Neural cell (in vitro differentiated cells): ENCODE results near the gene KRT15. TPM values are rescaled to one million over a fixed set of nuclear protein-coding genes. Genes with fewer than 3 reads are reported as not detected.

Source experiments
- H2AFZ ChIP-seq: fragments of 200-600, 300-800 bp; sonication (generic), shearing (Covaris generic); 2 replicates; pipeline ENCODE4 v1.6.0; 2014; ENCODE audit warnings: low read depth, mild to moderate bottlenecking, antibody characterized with exemption, low read length, moderate library complexity
- H3F3A ChIP-seq: fragments of 200-600 bp; shearing (Covaris generic); 2 replicates; pipeline ENCODE4 v1.6.1; 2016; ENCODE audit warnings: mild to moderate bottlenecking, moderate library complexity, mixed read lengths, antibody characterized with exemption, low read length; ENCODE audit not compliant: insufficient read depth, poor library complexity, severe bottlenecking
- H3K27ac ChIP-seq: fragments of 200-600, 300-800 bp; sonication (generic), shearing (Covaris generic); 2 replicates; pipeline ENCODE4 v1.5.1; 2014; ENCODE audit warnings: mild to moderate bottlenecking, low read length, moderate library complexity
- H3K27me3 ChIP-seq: fragments of 300-800, 200-600 bp; sonication (generic), shearing (Covaris generic); 2 replicates; pipeline ENCODE4 v1.6.0; 2014; ENCODE audit warnings: mild to moderate bottlenecking, low read depth, low read length, moderate library complexity; ENCODE audit not compliant: insufficient read depth
- H3K36me3 ChIP-seq: fragments of 300-800, 200-600 bp; sonication (generic), shearing (Covaris generic); 2 replicates; pipeline ENCODE4 v1.5.1; 2014; ENCODE audit warnings: mild to moderate bottlenecking, antibody characterized with exemption, low read length, moderate library complexity; ENCODE audit not compliant: insufficient read depth
- H3K4me2 ChIP-seq: fragments of 300-800, 200-600 bp; sonication (generic), shearing (Covaris generic); 2 replicates; pipeline ENCODE4 v1.6.0; 2014; ENCODE audit warnings: mild to moderate bottlenecking, low read length
- H3K4me3 ChIP-seq: fragments of 300-800, 200-600 bp; sonication (generic), shearing (Covaris generic); 2 replicates; pipeline ENCODE4 v1.5.1; 2014; ENCODE audit warnings: mild to moderate bottlenecking, low read length, moderate library complexity
- H3K79me2 ChIP-seq: fragments of 200-600 bp; shearing (Covaris generic); replicated peaks from 2 replicates; pipeline ENCODE4 v1.6.0; 2014; ENCODE audit warnings: mild to moderate bottlenecking, low read length, moderate library complexity; ENCODE audit not compliant: insufficient read depth
- H3K9ac ChIP-seq: fragments of 300-800, 200-600 bp; sonication (generic), shearing (Covaris generic); 2 replicates; pipeline ENCODE4 v1.6.1; 2016; ENCODE audit warnings: mild to moderate bottlenecking, low read length, mixed read lengths
- H3K9me2 ChIP-seq: fragments of 200-600 bp; shearing (Covaris generic); 2 replicates; pipeline ENCODE4 v1.6.1; 2016; ENCODE audit warnings: mild to moderate bottlenecking, low read length, mixed read lengths; ENCODE audit not compliant: insufficient read depth
- H3K9me3 ChIP-seq: fragments of 200-600, 300-800 bp; sonication (generic), shearing (Covaris generic); 2 replicates; pipeline ENCODE4 v1.6.1; 2016; ENCODE audit warnings: mild to moderate bottlenecking, mixed run types, low read length, moderate library complexity, mixed read lengths
- H4K20me1 ChIP-seq: fragments of 200-600 bp; shearing (Covaris generic); 2 replicates; pipeline ENCODE4 v1.6.1; 2016; ENCODE audit warnings: mild to moderate bottlenecking, mixed run types; ENCODE audit not compliant: insufficient read depth
- CTCF ChIP-seq: fragments of 450-650 bp; IDR thresholded peaks from 2 replicates; pipeline ENCODE4 v1.5.1; 2014; ENCODE audit warnings: antibody characterized with exemption, mild to moderate bottlenecking, moderate library complexity; ENCODE audit not compliant: poor library complexity, severe bottlenecking
- EP300 ChIP-seq: fragments of 450-650 bp; conservative IDR thresholded peaks from 2 replicates; pipeline ENCODE4 v1.6.1; 2014; ENCODE audit warnings: antibody characterized with exemption, mild to moderate bottlenecking, moderate library complexity; ENCODE audit not compliant: poor library complexity, severe bottlenecking
- EZH2 ChIP-seq: fragments of 200-600, 300-800 bp; shearing (Covaris generic), sonication (generic); IDR thresholded peaks from 2 replicates; pipeline ENCODE4 v1.6.1; 2014; ENCODE audit warnings: antibody characterized with exemption, low read length, borderline replicate concordance, mild to moderate bottlenecking; ENCODE audit not compliant: insufficient read depth, poor library complexity, severe bottlenecking
- MXI1 ChIP-seq: fragments of 450-650 bp; conservative IDR thresholded peaks from 2 replicates; pipeline ENCODE4 v1.6.1; 2014; ENCODE audit warnings: antibody characterized with exemption, mild to moderate bottlenecking; ENCODE audit not compliant: poor library complexity, severe bottlenecking
- POLR2AphosphoS5 ChIP-seq: IDR thresholded peaks from 2 replicates; pipeline ENCODE4 v1.6.1; 2012
- RAD21 ChIP-seq: fragments of 450-650 bp; conservative IDR thresholded peaks from 2 replicates; pipeline ENCODE4 v1.6.1; 2014; ENCODE audit warnings: antibody characterized with exemption, mild to moderate bottlenecking, moderate library complexity
- REST ChIP-seq: IDR thresholded peaks from 2 replicates; pipeline ENCODE4 v1.6.1; 2012; ENCODE audit warnings: borderline replicate concordance
- SMC3 ChIP-seq: fragments of 450-650 bp; conservative IDR thresholded peaks from 2 replicates; pipeline ENCODE4 v1.6.1; 2014; ENCODE audit warnings: antibody characterized with exemption, mild to moderate bottlenecking, moderate library complexity; ENCODE audit not compliant: poor library complexity
- TAF1 ChIP-seq: IDR thresholded peaks from 2 replicates; pipeline ENCODE4 v1.6.1; 2012; ENCODE audit warnings: low read depth
- polyA plus RNA-seq: library from polyadenylated mRNA; depleted of rRNA; stranded (reverse); fragments of >200 nt; gene quantifications from 2 replicates; pipeline ENCODE4 v1.2.3, GENCODE V29; 2014

The KRT15 gene
- polyA plus RNA-seq, 1 donor from 2014 or later, result 0.09 TPM

- H2AFZ ChIP-seq, result no peak within 1 kb of the TSS
These were observed 37.7 kb downstream of the KRT15 start, which contains the start of gene KRT35 for GRCh38 chr17:41481036-41481435. Gene KRT35, minus strand, starts transcription at chr17:41481151. Its CDS starts 54 bp downstream, at chr17:41481097.

GRCh38 chr17:41480581-41480980 is 38.1 kb downstream of the KRT15 start:
- Histone ChIP-seq H3K27me3 (no peaks in the 10 kb centered on the region), H3K4me3 (no peak overlapping the region), H2AFZ (no peak overlapping the region), H3K9ac (no peak overlapping the region), H3F3A (no peaks in the 10 kb centered on the region), H3K36me3 (no peaks in the 10 kb centered on the region), H3K4me2 (no peak overlapping the region), H3K27ac (no peak overlapping the region), H3K9me2 (no peaks in the 10 kb centered on the region), H4K20me1 (no peaks in the 10 kb centered on the region), H3K79me2 (no peaks in the 10 kb centered on the region), H3K9me3 (no peaks in the 10 kb centered on the region)
- no peak for TF ChIP-seq EP300
- no peak for TF ChIP-seq REST
- no peak for TF ChIP-seq SMC3
- TF ChIP-seq TAF1, result no peak
- no peak for TF ChIP-seq POLR2AphosphoS5

More at GRCh38 chr17:41481036-41481435, 37.7 kb downstream of the KRT15 start, which contains the start of gene KRT35:
- Histone ChIP-seq H3K9ac (no peak within 1 kb of the TSS), H3K27ac (no peak within 1 kb of the TSS), H4K20me1 (no peaks in the 10 kb centered on the region), H3F3A (no peaks in the 10 kb centered on the region), H3K36me3 (no peaks in the 10 kb centered on the region), H3K79me2 (no peaks in the 10 kb centered on the region), H3K9me3 (no peaks in the 10 kb centered on the region), H3K4me2 (no peak within 1 kb of the TSS), H3K4me3 (no peak within 1 kb of the TSS), H3K9me2 (no peaks in the 10 kb centered on the region), H3K27me3 (no peaks in the 10 kb centered on the region)
- no peak for TF ChIP-seq EZH2
- no peak for TF ChIP-seq SMC3

GRCh38 chr17:41480136-41480535 is 38.6 kb downstream of the KRT15 start:
- Histone ChIP-seq H3K36me3 (no peaks in the 10 kb centered on the region), H3K9me2 (no peaks in the 10 kb centered on the region), H3K9me3 (no peaks in the 10 kb centered on the region), H4K20me1 (no peaks in the 10 kb centered on the region), H3K79me2 (no peaks in the 10 kb centered on the region), H3F3A (no peaks in the 10 kb centered on the region), H3K9ac (no peak overlapping the region), H3K27me3 (no peaks in the 10 kb centered on the region), H3K4me3 (no peak overlapping the region), H2AFZ (no peak overlapping the region), H3K27ac (no peak overlapping the region), H3K4me2 (no peak overlapping the region)
- TF ChIP-seq SMC3 (no peak), RAD21 (no peak), REST (no peak), EZH2 (no peak), EP300 (no peak), TAF1 (no peak), MXI1 (no peak), CTCF (no peak), POLR2AphosphoS5 (no peak)
